HG03460 (cell line): ENCODE measurements around the gene ASPN.

Experiments
- ATAC-seq: cut with Tn5 transposase; IDR thresholded peaks from one replicate; pipeline ENCODE4 v1.9.1; 2021; ENCODE audit not compliant: unreplicated experiment

ASPN gene

GRCh38 chr9:92478783-92479182, 3.5 kb downstream of the ASPN start:
- ATAC-seq = no peak

GRCh38 chr9:92476962-92477361, 5.3 kb downstream of the ASPN start:
- no peak for ATAC-seq

GRCh38 chr9:92474587-92474986, 7.7 kb downstream of the ASPN start:
- no peak for ATAC-seq

GRCh38 chr9:92468206-92468605, 14.1 kb downstream of the ASPN start:
- ATAC-seq = no peak

- ATAC-seq = no peak
These were observed 14.8 kb downstream of the ASPN start for GRCh38 chr9:92467511-92467910.

- no peak for ATAC-seq
These were observed 15.3 kb downstream of the ASPN start for GRCh38 chr9:92467041-92467440.

GRCh38 chr9:92463984-92464383, 18.3 kb downstream of the ASPN start:
- no peak for ATAC-seq

GRCh38 chr9:92463387-92463786, 18.9 kb downstream of the ASPN start:
- ATAC-seq = no peak

- ATAC-seq = no peak
These were observed 24.7 kb downstream of the ASPN start for GRCh38 chr9:92457576-92457975.

- ATAC-seq = no peak
These were observed 27.1 kb downstream of the ASPN start for GRCh38 chr9:92455217-92455616.

- ATAC-seq = no peak
These were observed 35.8 kb downstream of the ASPN start for GRCh38 chr9:92446536-92446935.

GRCh38 chr9:92444841-92445240, 37.5 kb downstream of the ASPN start:
- no peak for ATAC-seq

- ATAC-seq = no peak
These were observed 41.6 kb downstream of the ASPN start for GRCh38 chr9:92440751-92441046.

- ATAC-seq = no peak
These were observed 42.2 kb downstream of the ASPN start for GRCh38 chr9:92439921-92440750.

GRCh38 chr9:92438900-92439526, 43.3 kb downstream of the ASPN start:
- no peak for ATAC-seq

- ATAC-seq = no peak
These were observed 47.0 kb downstream of the ASPN start for GRCh38 chr9:92435263-92435662.

- ATAC-seq = no peak
These were observed 49.2 kb downstream of the ASPN start for GRCh38 chr9:92432972-92433548.

- no peak for ATAC-seq
These were observed 50.0 kb downstream of the ASPN start for GRCh38 chr9:92432350-92432749.

GRCh38 chr9:92429836-92430235, 52.5 kb downstream of the ASPN start:
- ATAC-seq = no peak

GRCh38 chr9:92426501-92427145, 55.7 kb downstream of the ASPN start:
- ATAC-seq = no peak

GRCh38 chr9:92425474-92425873, 56.8 kb downstream of the ASPN start:
- ATAC-seq = no peak

GRCh38 chr9:92424340-92424739, 58.0 kb downstream of the ASPN start, which contains the start of gene OMD:
TSS of gene OMD (minus strand) at chr9:92424471. CDS start at chr9:92417558, 6,913 bp downstream.
- ATAC-seq = no peak
